A673 (cell line): Measurements from ENCODE around the gene ASAP3. TPM values are rescaled to one million over a fixed set of nuclear protein-coding genes. Genes with fewer than 3 reads are reported as not detected.

Source experiments
- BruUV-seq: library from RNA; stranded (reverse); fragments of 400-500 nt; replicated peaks from 2 replicates; lab custom pipeline; 2021; lab: Mats Ljungman, UMichigan
- CTCF ChIA-PET: fragments of 300-600 bp; sonication (Branson Sonifier 250); formaldehyde crosslinking; loops from one replicate; lab custom pipeline; 2022; ENCODE audit warnings: antibody characterized with exemption; lab: Charles Lee
- POLR2A ChIA-PET: fragments of 300-600 bp; sonication (Branson Sonifier 250); formaldehyde crosslinking; loops from one replicate; lab custom pipeline; 2022; ENCODE audit warnings: antibody characterized with exemption; ENCODE audit not compliant: low non-redundant PET; lab: Charles Lee
- DNase-seq: peaks from one replicate; pipeline ENCODE4 v3.0.0-alpha.2; 2015; ENCODE audit warnings: low spot score
- H3K27ac ChIP-seq: fragments of 200-600 bp; sonication (generic); 2 replicates; pipeline ENCODE4 v1.5.1; 2016; ENCODE audit warnings: mixed run types, low read depth, mild to moderate bottlenecking, mixed read lengths, antibody characterized with exemption, low read length; ENCODE audit not compliant: poor library complexity, severe bottlenecking
- H3K27me3 ChIP-seq: fragments of 200-600 bp; sonication (generic); replicated peaks from 2 replicates; pipeline ENCODE4 v1.6.1; 2017; ENCODE audit warnings: mixed run types, low read depth, mild to moderate bottlenecking, mixed read lengths, antibody characterized with exemption, low read length; ENCODE audit not compliant: insufficient read depth, poor library complexity
- H3K36me3 ChIP-seq: fragments of 200-600 bp; sonication (generic); 2 replicates; pipeline ENCODE4 v1.6.1; 2016; ENCODE audit warnings: mixed run types, mild to moderate bottlenecking, mixed read lengths, antibody characterized with exemption, low read length; ENCODE audit not compliant: insufficient read depth, poor library complexity, severe bottlenecking
- H3K4me1 ChIP-seq: fragments of 200-600 bp; sonication (generic); 2 replicates; pipeline ENCODE4 v1.6.1; 2017; ENCODE audit warnings: mixed run types, mild to moderate bottlenecking, mixed read lengths, antibody characterized with exemption, low read length; ENCODE audit not compliant: insufficient read depth, poor library complexity, severe bottlenecking
- H3K4me3 ChIP-seq: fragments of 200-600 bp; sonication (generic); 2 replicates; pipeline ENCODE4 v1.5.1; 2016; ENCODE audit warnings: low read depth, mixed run types, mild to moderate bottlenecking, mixed read lengths, low read length; ENCODE audit not compliant: poor library complexity, severe bottlenecking
- H3K9me3 ChIP-seq: fragments of 200-600 bp; sonication (generic); 2 replicates; pipeline ENCODE4 v1.6.1; 2016; ENCODE audit warnings: mixed run types, low read depth, mild to moderate bottlenecking, mixed read lengths, antibody characterized with exemption, low read length; ENCODE audit not compliant: poor library complexity, severe bottlenecking
- EZH2 ChIP-seq: fragments of 200-600 bp; sonication (generic); IDR thresholded peaks from 2 replicates; pipeline ENCODE4 v1.6.1; 2017; ENCODE audit warnings: borderline replicate concordance, low read depth, mild to moderate bottlenecking, mixed read lengths, antibody characterized with exemption, low read length; ENCODE audit not compliant: poor library complexity, severe bottlenecking
- intact Hi-C: fragments of 100-400 bp; cut with micrococcal nuclease; formaldehyde crosslinking; loops from one replicate; pipeline ENCODE4 v1.10.0; 2022; ENCODE audit not compliant: unreplicated experiment
- total RNA-seq: library from RNA; stranded (reverse); gene quantifications from 2 replicates; pipeline ENCODE4 v1.2.3, GENCODE V29; 2021
- TF ChIP-seq, protein P1 (sequence below): fragments of 300-800, 200-600 bp; sonication (generic); conservative IDR thresholded peaks from 2 replicates; pipeline ENCODE4 v1.5.1; 2017; ENCODE audit warnings: low read depth, mild to moderate bottlenecking, antibody characterized with exemption, low read length, moderate library complexity, mixed read lengths

The ASAP3 gene
- total RNA-seq, 1 experiment from 2014 or later, result 7.8 TPM

DNA sequence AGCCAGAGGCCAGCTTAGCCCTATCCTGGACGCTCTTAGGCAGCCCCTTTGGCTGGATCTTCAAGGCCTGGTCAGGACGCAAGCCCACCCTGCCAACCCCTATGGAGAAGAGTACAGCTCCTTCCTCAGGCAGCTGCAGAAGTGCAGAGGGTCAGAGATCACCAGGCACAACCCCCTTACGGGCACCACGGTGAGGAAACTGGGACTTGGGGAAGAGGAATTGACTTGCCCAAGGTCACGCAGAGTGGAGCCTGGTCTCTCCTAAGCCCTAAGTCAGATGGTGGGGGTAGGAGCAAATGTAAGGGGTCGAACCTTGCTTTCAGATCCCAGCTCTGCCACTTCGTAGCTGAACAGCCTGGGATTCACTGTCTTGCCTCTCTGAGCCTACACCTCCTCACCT, 43.4 kb upstream of the ASAP3 start:
- CTCF ChIA-PET, result interaction anchor here (2.7 kb wide), 1 partner anchor 30 kb away, joined by 12 read pairs; no protein-coding TSS in a partner anchor
- POLR2A ChIA-PET, result no interaction called here
- H3K36me3 ChIP-seq, result peaks cover 12% of the 10 kb centered on the region
- no peak overlapping the region for H3K4me3 ChIP-seq
- DNase-seq, result no peak
- H3K27me3 ChIP-seq, result no peaks in the 10 kb centered on the region
- H3K4me1 ChIP-seq, result peaks cover 50% of the 10 kb centered on the region
- no peaks in the 10 kb centered on the region for H3K9me3 ChIP-seq
- no TSS peak for BruUV-seq
- TF ChIP-seq, protein P1, sequence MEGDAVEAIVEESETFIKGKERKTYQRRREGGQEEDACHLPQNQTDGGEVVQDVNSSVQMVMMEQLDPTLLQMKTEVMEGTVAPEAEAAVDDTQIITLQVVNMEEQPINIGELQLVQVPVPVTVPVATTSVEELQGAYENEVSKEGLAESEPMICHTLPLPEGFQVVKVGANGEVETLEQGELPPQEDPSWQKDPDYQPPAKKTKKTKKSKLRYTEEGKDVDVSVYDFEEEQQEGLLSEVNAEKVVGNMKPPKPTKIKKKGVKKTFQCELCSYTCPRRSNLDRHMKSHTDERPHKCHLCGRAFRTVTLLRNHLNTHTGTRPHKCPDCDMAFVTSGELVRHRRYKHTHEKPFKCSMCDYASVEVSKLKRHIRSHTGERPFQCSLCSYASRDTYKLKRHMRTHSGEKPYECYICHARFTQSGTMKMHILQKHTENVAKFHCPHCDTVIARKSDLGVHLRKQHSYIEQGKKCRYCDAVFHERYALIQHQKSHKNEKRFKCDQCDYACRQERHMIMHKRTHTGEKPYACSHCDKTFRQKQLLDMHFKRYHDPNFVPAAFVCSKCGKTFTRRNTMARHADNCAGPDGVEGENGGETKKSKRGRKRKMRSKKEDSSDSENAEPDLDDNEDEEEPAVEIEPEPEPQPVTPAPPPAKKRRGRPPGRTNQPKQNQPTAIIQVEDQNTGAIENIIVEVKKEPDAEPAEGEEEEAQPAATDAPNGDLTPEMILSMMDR, result no peak
- no peak for TF ChIP-seq EZH2
- no peak overlapping the region for H3K27ac ChIP-seq
- intact Hi-C loops, result no loop called here

DNA sequence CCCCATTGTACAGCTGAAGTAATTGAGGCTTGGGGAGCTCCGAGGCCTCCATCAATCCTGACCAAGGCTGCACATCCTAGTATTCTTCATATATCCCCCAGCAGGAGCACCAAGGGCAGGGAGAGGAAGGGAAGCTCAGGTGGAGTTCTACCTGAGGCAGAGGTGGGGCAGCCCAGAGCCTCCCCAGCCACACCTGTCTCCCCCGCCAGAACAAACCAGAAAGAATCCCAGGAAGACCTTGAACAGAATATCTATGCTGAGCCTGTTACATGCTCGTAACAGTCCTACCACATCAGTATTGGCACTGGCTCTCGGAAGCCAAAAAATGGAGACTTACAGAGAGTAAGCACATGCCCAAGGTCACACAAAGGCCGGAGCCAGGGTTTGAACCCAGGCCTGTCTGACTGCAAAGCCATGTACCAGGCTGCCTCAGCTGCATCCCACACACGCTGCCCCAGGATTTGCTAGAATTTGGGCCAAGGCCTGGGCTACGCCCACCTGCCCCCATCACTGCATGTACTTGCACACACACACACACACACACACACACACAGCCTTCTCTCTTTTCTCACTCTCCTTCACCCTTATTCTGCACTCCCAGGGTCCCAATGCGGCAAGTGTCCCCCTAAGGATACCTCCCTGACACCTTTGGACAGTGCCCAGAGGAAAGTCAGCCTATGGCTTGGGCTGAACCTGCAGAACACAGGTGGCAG, 42.5 kb upstream of the ASAP3 start:
- ChIA-PET POLR2A (no interaction called here), CTCF (interaction anchor here (0.9 kb wide), 1 partner anchor 29 kb away, joined by 3 read pairs; no protein-coding TSS in a partner anchor)
- BruUV-seq, result no TSS peak
- DNase-seq, result no peak
- TF ChIP-seq EZH2, result no peak
- TF ChIP-seq, protein P1, result no peak
- Histone ChIP-seq H3K27me3 (no peaks in the 10 kb centered on the region), H3K4me3 (no peak overlapping the region), H3K4me1 (peaks cover 42% of the 10 kb centered on the region), H3K9me3 (no peaks in the 10 kb centered on the region), H3K27ac (peak overlapping the region; percentile 52), H3K36me3 (peaks cover 21% of the 10 kb centered on the region)
- intact Hi-C loops, result no loop called here

DNA sequence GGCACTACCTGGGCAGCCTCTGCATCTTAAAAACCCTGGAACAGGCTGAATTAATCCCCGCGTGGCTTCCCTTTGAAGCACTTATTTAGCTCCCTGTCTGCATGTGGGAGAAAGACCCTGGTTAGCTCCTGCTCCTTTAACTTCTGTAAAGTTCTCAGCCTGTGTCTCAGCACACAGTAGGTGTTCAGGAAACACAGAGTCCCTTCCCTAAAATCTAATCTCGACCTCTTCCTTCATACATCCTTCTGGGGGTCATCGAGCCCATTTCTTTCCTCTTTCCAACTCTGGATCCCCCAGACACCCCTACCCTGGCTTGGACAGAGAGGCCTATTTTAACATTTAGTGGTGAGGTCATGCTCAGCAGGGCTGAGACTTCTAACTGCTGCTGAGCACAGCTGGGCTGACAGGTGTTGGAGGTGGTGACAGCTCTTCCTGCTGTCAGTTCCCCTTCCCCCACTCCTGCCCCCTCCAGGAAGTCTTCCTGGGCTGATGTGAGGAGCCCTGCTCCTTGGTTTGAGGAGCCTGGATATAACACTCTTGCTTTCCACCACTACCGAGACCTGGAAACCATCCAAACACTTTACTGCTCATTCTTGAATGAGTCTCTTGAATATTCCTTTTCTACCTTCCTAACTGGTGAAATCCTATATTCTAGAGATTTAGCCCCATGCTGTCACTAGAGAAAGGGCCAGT, 41.7 kb upstream of the ASAP3 start:
- DNase-seq, result peak; percentile 38
- H3K27ac ChIP-seq, result peak overlapping the region; percentile 52
- peaks cover 29% of the 10 kb centered on the region for H3K36me3 ChIP-seq
- TF ChIP-seq EZH2, result no peak
- TF ChIP-seq, protein P1, result no peak
- ChIA-PET POLR2A (interaction anchor here (0.6 kb wide), 1 partner anchor 60 kb away, joined by 3 read pairs; no protein-coding TSS in a partner anchor), CTCF (interaction anchor here (0.9 kb wide), 1 partner anchor 29 kb away, joined by 3 read pairs; no protein-coding TSS in a partner anchor)
- H3K4me3 ChIP-seq, result no peak overlapping the region
- H3K27me3 ChIP-seq, result no peaks in the 10 kb centered on the region
- intact Hi-C loops, result no loop called here
- no peaks in the 10 kb centered on the region for H3K9me3 ChIP-seq
- no TSS peak for BruUV-seq
- peaks cover 41% of the 10 kb centered on the region for H3K4me1 ChIP-seq
